ENCODE measurements around the gene TRMT10C. TPM values are rescaled to one million over a fixed set of nuclear protein-coding genes. Genes with fewer than 3 reads are reported as not detected.
"Not testable (repeated sequence)": the region's sequence is repeated elsewhere in the genome, so short reads cannot be mapped to it uniquely, and the experiment has no call there.

The TRMT10C gene
- total RNA-seq, 2 experiments from 2014 or later = 22.8 to 23.9 TPM

DNA sequence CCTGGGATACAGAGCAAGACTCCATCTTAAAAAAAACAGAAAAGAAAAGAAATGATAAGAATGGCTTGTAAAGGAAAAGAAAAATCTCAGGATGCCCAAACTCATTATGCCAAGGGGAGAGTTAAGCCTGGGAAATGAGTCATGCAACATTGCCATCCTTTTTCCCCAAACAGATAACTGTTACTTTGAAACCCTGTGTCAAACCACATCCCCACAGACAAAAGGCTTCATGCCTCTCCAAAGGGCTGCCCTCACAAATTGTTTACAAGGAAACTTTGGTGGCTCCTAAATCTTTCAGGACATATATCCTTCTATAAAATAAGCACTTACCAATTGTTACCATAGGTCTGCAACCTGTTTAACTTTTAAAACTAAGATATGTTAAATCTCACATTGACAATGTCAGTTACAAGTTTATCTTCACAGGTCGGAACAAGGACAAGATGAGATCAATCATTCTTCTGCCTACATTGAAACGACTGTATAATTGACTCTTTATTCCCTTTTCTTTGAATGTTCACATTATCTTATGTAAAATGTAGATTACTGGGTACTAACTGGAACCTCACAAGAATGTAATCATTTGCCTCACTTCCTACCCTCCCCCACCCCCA lies 30.1 kb upstream of the TRMT10C start:
- Mint-ChIP-seq H3K27ac (peak overlapping the region; percentile 47), H3K9me3 (peaks cover 1% of the 10 kb centered on the region), H3K27me3 (no peaks in the 10 kb centered on the region), H3K4me3 (peak overlapping the region; percentile 7), H3K36me3 (peaks cover 13% of the 10 kb centered on the region), H3K4me1 (peaks cover 25% of the 10 kb centered on the region)
- no peak for DNase-seq
- peak; percentile 79 for ATAC-seq (ENCODE audit: low read depth)
- POLR2A ChIA-PET = no interaction called here

- H3K27me3 Mint-ChIP-seq = peaks cover 3% of the 10 kb centered on the region
- no peak overlapping the region for H3K4me3 Mint-ChIP-seq
- peaks cover 25% of the 10 kb centered on the region for H3K4me1 Mint-ChIP-seq
- POLR2A ChIA-PET = no interaction called here
- peaks cover 1% of the 10 kb centered on the region for H3K9me3 Mint-ChIP-seq
- peaks cover 9% of the 10 kb centered on the region for H3K36me3 Mint-ChIP-seq
- DNase-seq = no peak
- ATAC-seq (ENCODE audit: low read depth) = no peak
- H3K27ac Mint-ChIP-seq = no peak overlapping the region
These were observed 28.7 kb upstream of the TRMT10C start for GRCh38 chr3:101532783-101533602.

- ATAC-seq (ENCODE audit: low read depth) = no peak
- H3K27me3 Mint-ChIP-seq = peaks cover 3% of the 10 kb centered on the region
- DNase-seq = no peak
- H3K4me1 Mint-ChIP-seq = peaks cover 25% of the 10 kb centered on the region
- H3K4me3 Mint-ChIP-seq = no peak overlapping the region
- POLR2A ChIA-PET = no interaction called here
- peaks cover 1% of the 10 kb centered on the region for H3K9me3 Mint-ChIP-seq
- peaks cover 9% of the 10 kb centered on the region for H3K36me3 Mint-ChIP-seq
- H3K27ac Mint-ChIP-seq = no peak overlapping the region
These were observed 28.1 kb upstream of the TRMT10C start for GRCh38 chr3:101533603-101533968.

GRCh38 chr3:101535221-101535620 lies 26.4 kb upstream of the TRMT10C start:
- peaks cover 5% of the 10 kb centered on the region for H3K27me3 Mint-ChIP-seq
- H3K36me3 Mint-ChIP-seq = peaks cover 9% of the 10 kb centered on the region
- no peak overlapping the region for H3K4me3 Mint-ChIP-seq
- peaks cover 8% of the 10 kb centered on the region for H3K9me3 Mint-ChIP-seq
- H3K27ac Mint-ChIP-seq = no peak overlapping the region
- H3K4me1 Mint-ChIP-seq = peaks cover 21% of the 10 kb centered on the region
- POLR2A ChIA-PET = no interaction called here
- DNase-seq = no peak
- ATAC-seq (ENCODE audit: low read depth) = no peak

GRCh38 chr3:101536266-101536665 lies 25.4 kb upstream of the TRMT10C start:
- no peak overlapping the region for H3K27ac Mint-ChIP-seq

GRCh38 chr3:101536955-101537354 lies 24.7 kb upstream of the TRMT10C start:
- ATAC-seq (ENCODE audit: low read depth); H3K4me3 Mint-ChIP-seq; H3K27me3 Mint-ChIP-seq; H3K4me1 Mint-ChIP-seq; DNase-seq; H3K36me3 Mint-ChIP-seq; H3K9me3 Mint-ChIP-seq; H3K27ac Mint-ChIP-seq; POLR2A ChIA-PET: not testable (repeated sequence)

More at GRCh38 chr3:101536266-101536665, 25.4 kb upstream of the TRMT10C start:
- Mint-ChIP-seq H3K4me3 (no peak overlapping the region), H3K36me3 (peaks cover 9% of the 10 kb centered on the region), H3K9me3 (peaks cover 8% of the 10 kb centered on the region), H3K27me3 (peaks cover 5% of the 10 kb centered on the region), H3K4me1 (peaks cover 12% of the 10 kb centered on the region)
- POLR2A ChIA-PET = no interaction called here
- DNase-seq = no peak
- ATAC-seq (ENCODE audit: low read depth) = no peak

DNA sequence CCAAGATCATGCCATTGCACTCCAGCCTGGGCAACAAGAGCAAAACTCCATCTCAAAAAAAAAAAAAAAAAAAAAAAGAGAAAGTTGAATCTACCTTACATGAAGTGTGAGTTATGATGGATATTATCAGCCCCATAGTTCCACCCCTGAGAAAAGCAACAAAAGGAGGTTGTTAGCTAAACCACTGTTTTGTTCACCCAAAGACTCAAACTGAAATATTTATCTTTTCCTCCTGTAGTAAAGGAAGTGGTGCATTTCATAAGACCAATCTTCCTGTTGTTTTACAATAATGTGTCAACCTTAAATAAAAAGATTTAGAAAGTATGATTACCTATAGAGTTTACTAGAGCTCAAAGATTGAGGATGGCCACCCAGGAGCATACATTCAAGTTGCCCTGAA lies 18.7 kb upstream of the TRMT10C start:
- POLR2A ChIA-PET = interaction anchor here (0.8 to 2.5 kb wide), 6 partner anchors 22 to 299 kb away, joined by 4 to 16 read pairs (median 5); partner anchors contain the start of gene SENP7
- Mint-ChIP-seq H3K27ac (peak overlapping the region; percentile 84), H3K4me1 (peaks cover 28% of the 10 kb centered on the region), H3K36me3 (peaks cover 11% of the 10 kb centered on the region), H3K9me3 (peaks cover 6% of the 10 kb centered on the region), H3K4me3 (peak overlapping the region; percentile 35), H3K27me3 (peaks cover 2% of the 10 kb centered on the region)
- DNase-seq (no peak), ATAC-seq (ENCODE audit: low read depth) (peak; percentile 82)

DNA sequence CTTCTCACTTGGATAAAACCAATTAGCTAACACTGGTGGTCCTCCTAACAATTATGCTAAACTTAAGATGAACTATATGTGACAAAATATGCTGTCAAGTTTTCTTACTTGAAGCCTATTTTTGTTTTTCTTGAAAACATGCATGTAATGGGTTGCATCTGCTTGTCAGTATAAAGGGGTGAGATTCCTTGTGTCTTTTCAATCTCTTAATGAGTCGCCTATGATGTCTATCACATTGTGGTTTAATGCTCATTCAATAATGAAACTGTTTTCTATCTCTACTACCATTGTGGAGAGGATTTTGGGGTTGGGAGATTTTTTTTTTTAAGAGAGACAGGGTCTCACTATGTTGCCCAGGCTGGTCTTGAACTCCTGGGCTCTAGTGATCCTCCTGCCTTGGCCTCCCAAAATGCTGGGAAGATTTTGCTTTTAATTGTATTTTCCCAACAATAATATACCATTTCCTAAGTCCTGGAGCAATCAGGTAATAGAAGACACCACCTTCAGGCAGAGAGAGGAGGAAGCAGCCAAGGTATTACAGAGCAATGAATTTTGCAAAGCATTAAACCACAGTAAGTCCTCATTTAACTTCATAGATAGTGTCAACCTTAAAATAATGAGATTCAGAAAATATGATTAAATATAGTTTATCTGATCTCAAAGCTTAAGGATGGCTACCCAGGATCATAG lies 17.4 kb upstream of the TRMT10C start:
- DNase-seq = no peak
- H3K27me3 Mint-ChIP-seq = no peaks in the 10 kb centered on the region
- H3K4me1 Mint-ChIP-seq = peaks cover 28% of the 10 kb centered on the region
- peaks cover 5% of the 10 kb centered on the region for H3K9me3 Mint-ChIP-seq
- H3K4me3 Mint-ChIP-seq = peak overlapping the region; percentile 9
- peak overlapping the region; percentile 54 for H3K27ac Mint-ChIP-seq
- peak; percentile 44 for ATAC-seq (ENCODE audit: low read depth)
- peaks cover 7% of the 10 kb centered on the region for H3K36me3 Mint-ChIP-seq
- POLR2A ChIA-PET = interaction anchor here (0.6 kb wide), 1 partner anchor 1054 kb away, joined by 5 read pairs; no protein-coding TSS in a partner anchor

- no peak for ATAC-seq (ENCODE audit: low read depth)
- peaks cover 2% of the 10 kb centered on the region for H3K9me3 Mint-ChIP-seq
- POLR2A ChIA-PET = no interaction called here
These were observed 13.1 kb upstream of the TRMT10C start for GRCh38 chr3:101548527-101549105.

DNA sequence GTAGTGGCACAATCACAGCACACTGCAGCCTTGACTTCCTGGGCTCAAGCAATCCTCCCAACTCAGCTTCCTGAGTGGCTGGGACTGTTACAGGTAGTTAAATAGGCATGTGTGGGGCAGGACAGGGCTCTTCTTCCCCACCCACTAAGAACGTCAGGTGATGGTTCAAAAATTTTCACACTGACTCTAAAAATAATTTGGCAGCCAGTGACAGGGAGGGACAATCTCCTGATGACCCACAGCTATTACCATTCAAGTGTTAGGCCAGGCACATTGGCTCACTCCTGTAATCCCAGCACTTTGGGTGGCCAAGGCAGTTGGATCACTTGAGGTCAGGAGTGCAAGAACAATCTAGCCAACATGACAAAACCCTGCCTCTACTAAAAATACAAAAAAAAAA lies 12.2 kb upstream of the TRMT10C start:
- ATAC-seq (ENCODE audit: low read depth) (no peak), DNase-seq (no peak)
- H3K4me3 Mint-ChIP-seq = no peak overlapping the region
- POLR2A ChIA-PET = interaction anchor here (0.6 kb wide), 1 partner anchor 31 kb away, joined by 3 read pairs; no protein-coding TSS in a partner anchor
- peaks cover 2% of the 10 kb centered on the region for H3K9me3 Mint-ChIP-seq
- no peaks in the 10 kb centered on the region for H3K27me3 Mint-ChIP-seq
- no peak overlapping the region for H3K27ac Mint-ChIP-seq
- no peaks in the 10 kb centered on the region for H3K36me3 Mint-ChIP-seq
- peaks cover 4% of the 10 kb centered on the region for H3K4me1 Mint-ChIP-seq

More at GRCh38 chr3:101548527-101549105, 13.1 kb upstream of the TRMT10C start:
- no peak overlapping the region for H3K4me3 Mint-ChIP-seq
- no peaks in the 10 kb centered on the region for H3K27me3 Mint-ChIP-seq
- H3K27ac Mint-ChIP-seq = no peak overlapping the region
- H3K36me3 Mint-ChIP-seq = no peaks in the 10 kb centered on the region
- peaks cover 11% of the 10 kb centered on the region for H3K4me1 Mint-ChIP-seq
- no peak for DNase-seq

DNA sequence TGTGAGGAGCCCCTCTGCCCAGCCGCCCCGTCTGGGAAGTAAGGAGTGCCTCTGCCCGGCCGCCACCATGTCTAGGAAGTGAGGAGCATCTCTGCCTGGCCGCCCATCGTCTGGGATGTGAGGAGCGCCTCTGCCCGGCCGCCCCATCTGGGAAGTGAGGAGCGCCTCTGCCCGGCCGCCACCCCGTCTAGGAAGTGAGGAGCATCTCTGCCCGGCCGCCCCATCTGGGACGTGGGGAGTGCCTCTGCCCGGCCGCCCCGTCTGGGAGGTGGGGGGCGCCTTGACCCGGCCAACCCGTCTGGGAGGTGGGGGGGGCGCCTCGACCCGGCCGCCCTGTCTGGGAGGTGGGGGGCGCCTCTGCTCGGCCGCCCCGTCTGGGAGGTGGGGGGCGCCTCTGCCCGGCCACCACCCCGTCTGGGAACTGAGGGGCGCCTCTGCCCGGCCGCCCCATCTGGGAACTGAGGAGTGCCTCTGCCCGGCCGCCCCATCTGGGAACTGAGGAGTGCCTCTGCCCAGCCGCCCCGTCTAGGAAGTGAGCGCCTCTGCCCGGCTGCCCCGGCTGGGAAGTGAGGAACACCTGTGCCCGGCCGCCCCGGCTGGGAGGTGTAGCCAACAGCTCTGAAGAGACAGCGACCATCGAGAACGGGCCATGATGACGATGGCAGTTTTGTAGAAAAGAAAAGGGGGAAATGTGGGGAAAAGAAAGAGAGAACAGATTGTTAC lies 10.1 kb upstream of the TRMT10C start:
- DNase-seq; H3K9me3 Mint-ChIP-seq; H3K4me1 Mint-ChIP-seq; H3K27ac Mint-ChIP-seq; ATAC-seq (ENCODE audit: low read depth); H3K36me3 Mint-ChIP-seq; POLR2A ChIA-PET; H3K27me3 Mint-ChIP-seq; H3K4me3 Mint-ChIP-seq: not testable (repeated sequence)

GRCh38 chr3:101553381-101553780 lies 8.3 kb upstream of the TRMT10C start:
- ATAC-seq (ENCODE audit: low read depth); H3K27ac Mint-ChIP-seq; POLR2A ChIA-PET; DNase-seq; H3K4me1 Mint-ChIP-seq; H3K4me3 Mint-ChIP-seq; H3K9me3 Mint-ChIP-seq; H3K36me3 Mint-ChIP-seq; H3K27me3 Mint-ChIP-seq: not testable (repeated sequence)

DNA sequence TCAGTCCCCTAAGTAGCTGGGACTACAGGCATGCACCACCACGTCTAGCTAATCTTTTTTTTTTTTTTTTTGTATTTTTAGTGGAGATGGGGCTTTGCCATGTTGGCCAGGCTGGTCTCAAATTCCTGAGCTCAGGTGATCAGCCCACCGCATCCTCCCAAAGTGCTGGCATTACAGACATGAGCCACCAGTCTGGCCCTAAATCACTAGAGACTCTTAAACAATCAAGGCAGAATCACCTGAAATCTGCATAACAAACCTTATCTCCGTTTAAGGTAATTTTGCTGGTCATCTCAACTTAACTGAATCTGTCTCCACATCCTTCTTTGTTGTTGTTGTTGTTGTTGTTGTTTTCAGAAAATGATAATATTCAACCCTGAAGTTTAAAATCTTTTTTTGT lies 5.6 kb upstream of the TRMT10C start:
- no peak for ATAC-seq (ENCODE audit: low read depth)
- Mint-ChIP-seq H3K4me3 (no peak overlapping the region), H3K36me3 (no peaks in the 10 kb centered on the region), H3K4me1 (peaks cover 7% of the 10 kb centered on the region), H3K27me3 (peaks cover 7% of the 10 kb centered on the region), H3K9me3 (peaks cover 2% of the 10 kb centered on the region), H3K27ac (no peak overlapping the region)
- DNase-seq = no peak
- POLR2A ChIA-PET = interaction anchor here (1.1 kb wide), 1 partner anchor 169 kb away, joined by 3 read pairs; the partner anchor contains the start of gene CEP97
